ENCODE results near the gene KLHL28.
"Not testable (repeated sequence)": the region's sequence is repeated elsewhere in the genome, so short reads cannot be mapped to it uniquely, and the experiment has no call there.

The KLHL28 gene

GRCh38 chr14:44896275-44897040 lies 65.3 kb downstream of the KLHL28 start:
- DNase-seq = no peak

DNA sequence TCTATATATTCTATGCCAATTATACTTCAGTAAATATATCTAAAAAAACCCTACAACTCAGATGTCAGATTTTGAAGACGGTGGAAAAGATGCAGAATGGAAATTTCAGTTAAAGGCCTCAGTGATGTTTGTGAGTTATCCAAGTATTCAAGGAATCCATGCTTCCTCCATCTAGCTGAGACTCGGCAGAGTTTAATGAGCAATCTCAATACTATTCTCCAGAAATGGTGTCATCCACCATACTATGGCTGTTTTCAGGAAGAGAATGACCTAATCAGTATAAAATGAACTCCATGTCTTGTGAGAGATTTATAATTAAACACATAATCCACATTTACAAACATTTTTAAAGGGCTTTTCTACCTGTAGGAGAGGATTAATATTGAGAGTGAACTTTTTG lies 66.0 kb downstream of the KLHL28 start:
- no peak for DNase-seq

GRCh38 chr14:44893535-44893934 lies 68.2 kb downstream of the KLHL28 start:
- no peak for DNase-seq

DNA sequence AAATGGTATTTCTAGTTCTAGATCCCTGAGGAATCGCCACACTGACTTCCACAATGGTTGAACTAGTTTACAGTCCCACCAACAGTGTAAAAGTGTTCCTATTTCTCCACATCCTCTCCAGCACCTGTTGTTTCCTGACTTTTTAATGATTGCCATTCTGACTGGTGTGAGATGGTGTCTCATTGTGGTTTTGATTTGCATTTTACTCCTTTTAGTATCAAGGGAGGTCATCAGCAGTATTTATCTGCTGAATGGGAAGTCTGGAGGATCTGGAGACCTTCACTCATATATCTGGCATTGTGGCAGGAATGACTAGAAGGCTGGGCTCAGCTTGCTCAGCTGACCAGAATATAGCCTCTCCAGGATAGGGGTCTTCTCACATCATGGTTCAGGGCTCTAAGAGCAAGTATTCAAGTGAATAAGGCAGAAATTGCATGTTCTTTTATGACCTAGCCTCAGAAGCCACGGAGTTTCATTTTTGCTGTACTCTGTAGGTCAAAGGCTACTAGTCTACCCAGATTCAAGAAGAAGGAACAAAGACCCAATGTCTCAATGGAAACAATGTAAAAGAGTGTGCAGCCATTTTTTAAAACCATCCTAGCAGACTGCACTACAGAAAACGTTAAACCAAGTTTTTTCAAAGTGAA lies 69.9 kb downstream of the KLHL28 start:
- not testable (repeated sequence) for DNase-seq

- DNase-seq = no peak
Measured at GRCh38 chr14:44889595-44890471, 71.9 kb downstream of the KLHL28 start.

DNA sequence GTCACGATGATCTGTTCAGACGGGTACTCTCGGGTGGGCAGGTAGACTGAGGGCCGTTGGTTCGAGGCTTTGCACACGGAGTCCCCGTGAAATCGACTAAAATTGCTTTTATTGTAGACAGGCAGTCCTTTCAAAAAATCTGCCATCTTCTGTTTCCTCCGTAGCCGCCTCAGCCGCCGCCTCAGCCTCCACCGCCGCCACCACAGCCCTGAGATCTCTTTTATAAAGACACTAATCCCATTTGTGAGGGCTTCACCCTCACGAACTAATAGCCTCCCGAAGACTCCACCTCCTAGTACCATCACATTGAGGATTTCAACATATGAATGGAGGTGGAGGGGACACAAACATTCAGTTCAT lies 74.2 kb downstream of the KLHL28 start:
- DNase-seq = no peak

DNA sequence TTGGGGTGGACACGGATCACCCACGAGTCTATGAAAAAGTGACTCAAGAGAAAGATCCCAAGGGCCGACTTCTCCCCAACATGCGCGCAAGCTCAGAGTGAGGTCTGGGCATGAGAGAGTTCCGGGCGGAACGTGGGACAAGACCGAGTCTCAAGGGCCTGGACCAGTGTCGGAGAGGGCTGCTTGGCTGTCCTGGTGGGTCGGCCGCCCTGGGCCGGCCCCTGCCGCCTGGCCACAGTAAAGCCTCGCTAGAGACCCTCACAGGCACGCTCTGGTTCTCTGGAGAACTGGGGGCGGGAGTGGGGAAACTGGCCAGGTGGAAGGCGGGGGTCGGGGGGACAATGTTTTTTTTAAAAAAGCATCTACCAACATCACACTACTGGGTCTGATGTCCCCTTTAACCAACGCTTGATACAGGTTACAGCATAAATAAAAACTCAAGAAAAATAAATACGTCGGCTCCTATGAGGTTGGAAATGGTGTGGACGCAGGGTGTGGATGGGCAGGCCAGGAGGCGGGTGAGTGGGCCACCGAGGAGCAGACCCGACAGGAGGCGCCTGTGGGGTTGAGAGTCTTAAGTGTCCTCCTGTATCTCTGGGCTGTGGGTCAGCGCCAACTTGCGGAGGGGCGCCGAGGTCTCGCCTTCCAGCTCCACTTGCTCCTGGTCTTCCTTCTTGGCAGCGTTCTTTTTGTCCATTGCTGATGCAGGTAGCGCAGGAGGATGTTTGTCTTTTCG lies 74.7 kb downstream of the KLHL28 start:
- no peak for DNase-seq

DNA sequence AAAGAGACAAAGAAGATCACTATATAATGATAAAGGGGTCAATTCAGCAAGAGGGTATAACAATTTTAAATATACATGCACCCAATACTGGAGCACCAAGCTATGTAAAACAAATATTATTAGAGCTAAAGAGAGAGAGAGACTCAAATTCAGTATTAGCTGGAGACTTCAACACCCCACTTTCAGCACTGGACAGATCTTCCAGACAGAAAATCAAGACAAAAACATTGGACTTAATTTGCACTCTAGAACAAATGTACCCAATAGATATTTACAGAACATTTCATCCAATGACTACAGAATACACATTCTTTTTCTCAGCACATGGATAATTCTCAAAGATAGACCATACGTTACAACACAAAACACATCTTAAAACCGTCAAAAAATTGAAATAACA lies 81.0 kb downstream of the KLHL28 start:
- DNase-seq = no peak

All from inflammatory macrophage treated with lipopolysaccharide for 1 hour (primary cell).